HG03432 (cell line): ENCODE measurements around the gene GPBAR1.

ENCODE experiments used
- ATAC-seq: cut with Tn5 transposase; IDR thresholded peaks from one replicate; pipeline ENCODE4 v1.9.1; 2021; ENCODE audit warnings: mild to moderate bottlenecking, moderate library complexity; ENCODE audit not compliant: unreplicated experiment

Gene GPBAR1

GRCh38 chr2:218282173-218282991, 21.6 kb downstream of the GPBAR1 start:
- ATAC-seq, result no peak

GRCh38 chr2:218284106-218284811, 23.4 kb downstream of the GPBAR1 start:
- ATAC-seq, result peak; percentile 51

- no peak for ATAC-seq
Measured at GRCh38 chr2:218285604-218286003, 24.8 kb downstream of the GPBAR1 start.

GRCh38 chr2:218286570-218287459, 26.0 kb downstream of the GPBAR1 start:
- ATAC-seq, result peak; percentile 70

GRCh38 chr2:218289639-218290315, 29.0 kb downstream of the GPBAR1 start:
- no peak for ATAC-seq

GRCh38 chr2:218290316-218291261, 29.8 kb downstream of the GPBAR1 start:
- ATAC-seq, result peak; percentile 59

GRCh38 chr2:218291318-218292047, 30.7 kb downstream of the GPBAR1 start:
- ATAC-seq, result no peak

- peak; percentile 73 for ATAC-seq
Measured at GRCh38 chr2:218292048-218293014, 31.5 kb downstream of the GPBAR1 start, which contains the start of gene TMBIM1. Gene TMBIM1 (minus strand): TSS chr2:218292503. CDS start chr2:218282141, 10,362 bp downstream.

- ATAC-seq, result no peak
Measured at GRCh38 chr2:218293715-218294429, 33.1 kb downstream of the GPBAR1 start.

- ATAC-seq, result no peak
Measured at GRCh38 chr2:218294430-218295022, 33.7 kb downstream of the GPBAR1 start.

- no peak for ATAC-seq
Measured at GRCh38 chr2:218295029-218295428, 34.2 kb downstream of the GPBAR1 start.

- no peak for ATAC-seq
Measured at GRCh38 chr2:218296200-218296599, 35.4 kb downstream of the GPBAR1 start.

GRCh38 chr2:218296847-218297246, 36.0 kb downstream of the GPBAR1 start:
- no peak for ATAC-seq

GRCh38 chr2:218298314-218298875, 37.6 kb downstream of the GPBAR1 start:
- no peak for ATAC-seq

GRCh38 chr2:218300141-218300540, 39.3 kb downstream of the GPBAR1 start:
- ATAC-seq, result no peak

- peak; percentile 81 for ATAC-seq
Measured at GRCh38 chr2:218301176-218301819, 40.5 kb downstream of the GPBAR1 start.
